Smooth muscle cell (in vitro differentiated cells): ENCODE results near the gene TSPAN18. TPM values are rescaled to one million over a fixed set of nuclear protein-coding genes. Genes with fewer than 3 reads are reported as not detected.
A peak's percentile ranks its signal among the peaks of the same experiment; 100 is the strongest.

ENCODE experiments used
- DNase-seq: peaks from one replicate; lab custom pipeline; 2025; ENCODE audit not compliant: unreplicated experiment; lab: John Stamatoyannopoulos, UW
- H2AFZ ChIP-seq: fragments of 200-600 bp; sonication (generic); 2 replicates; pipeline ENCODE4 v1.6.0; 2016; ENCODE audit warnings: antibody characterized with exemption, low read depth, mild to moderate bottlenecking
- H3F3A ChIP-seq: fragments of 200-600 bp; sonication (generic); 2 replicates; pipeline ENCODE4 v1.6.0; 2017; ENCODE audit warnings: antibody characterized with exemption, low read depth
- H3K27ac ChIP-seq: fragments of 200-600 bp; sonication (generic); 2 replicates; pipeline ENCODE4 v1.5.1; 2016; ENCODE audit warnings: low read depth, mild to moderate bottlenecking
- H3K27me3 ChIP-seq: fragments of 200-600 bp; sonication (generic); 2 replicates; pipeline ENCODE4 v1.6.1; 2016; ENCODE audit warnings: low read depth, mild to moderate bottlenecking
- H3K36me3 ChIP-seq: fragments of 200-600 bp; sonication (generic); 2 replicates; pipeline ENCODE4 v1.5.1; 2016; ENCODE audit warnings: low read depth
- H3K4me1 ChIP-seq: fragments of 200-600 bp; sonication (generic); 2 replicates; pipeline ENCODE4 v1.5.1; 2016; ENCODE audit warnings: low read depth
- H3K4me2 ChIP-seq: fragments of 200-600 bp; sonication (generic); 2 replicates; pipeline ENCODE4 v1.6.0; 2016; ENCODE audit warnings: mild to moderate bottlenecking
- H3K4me3 ChIP-seq: fragments of 200-600 bp; sonication (generic); 2 replicates; pipeline ENCODE4 v1.5.1; 2016; ENCODE audit warnings: mild to moderate bottlenecking
- H3K79me2 ChIP-seq: fragments of 200-600 bp; sonication (generic); 2 replicates; pipeline ENCODE4 v1.6.0; 2016; ENCODE audit warnings: low read depth, mild to moderate bottlenecking
- H3K9ac ChIP-seq: fragments of 200-600 bp; sonication (generic); 2 replicates; pipeline ENCODE4 v1.6.0; 2016; ENCODE audit warnings: low read depth
- H3K9me3 ChIP-seq: fragments of 200-600 bp; sonication (generic); replicated peaks from 2 replicates; pipeline ENCODE4 v1.5.1; 2016; ENCODE audit warnings: low read depth
- H4K20me1 ChIP-seq: fragments of 200-600 bp; sonication (generic); 2 replicates; pipeline ENCODE4 v1.6.0; 2016; ENCODE audit warnings: low read depth
- WGBS: methylation state at CpG from one replicate; pipeline ENCODE4 v1.1.7; 2016; ENCODE audit warnings: low lambda C conversion rate; 5-methylcytosine and 5-hydroxymethylcytosine counted together
- polyA plus RNA-seq: library from polyadenylated mRNA; unstranded; fragments of >200 nt; fragmentation: Nextera tagmentation; extraction: Ambion mirVana; gene quantifications from 2 replicates; pipeline ENCODE4 v1.2.1, GENCODE V29; 2016
- total RNA-seq: library from RNA; depleted of rRNA; stranded (reverse); fragments of >200 nt; gene quantifications from 2 replicates; pipeline ENCODE4 v1.2.3, GENCODE V29; 2014
- TF ChIP-seq, protein P1 (sequence below): fragments of 200-600 bp; sonication (generic); IDR thresholded peaks from 2 replicates; pipeline ENCODE4 v1.5.1; 2017; ENCODE audit warnings: borderline replicate concordance, mild to moderate bottlenecking, antibody characterized with exemption; ENCODE audit not compliant: insufficient read depth, poor library complexity, severe bottlenecking

Gene TSPAN18
- total and polyA plus RNA-seq, 2 experiments from 2014 or later, result 3.4 to 15.3 TPM

GRCh38 chr11:44952500-44953260 is 225.9 kb downstream of the TSPAN18 start:
- 45% methylated on average over 3 of the region's 3 CpGs for WGBS
- Histone ChIP-seq H2AFZ (no peak overlapping the region), H3K4me2 (no peak overlapping the region), H3K9ac (no peak overlapping the region), H3K9me3 (no peaks in the 10 kb centered on the region), H3K79me2 (no peaks in the 10 kb centered on the region), H3K4me3 (no peak overlapping the region), H3F3A (peaks cover 21% of the 10 kb centered on the region), H3K4me1 (peaks cover 5% of the 10 kb centered on the region), H3K36me3 (no peaks in the 10 kb centered on the region), H3K27ac (no peak overlapping the region), H4K20me1 (peaks cover 16% of the 10 kb centered on the region), H3K27me3 (peaks cover 14% of the 10 kb centered on the region)
- no peak for DNase-seq
- TF ChIP-seq, protein P1, sequence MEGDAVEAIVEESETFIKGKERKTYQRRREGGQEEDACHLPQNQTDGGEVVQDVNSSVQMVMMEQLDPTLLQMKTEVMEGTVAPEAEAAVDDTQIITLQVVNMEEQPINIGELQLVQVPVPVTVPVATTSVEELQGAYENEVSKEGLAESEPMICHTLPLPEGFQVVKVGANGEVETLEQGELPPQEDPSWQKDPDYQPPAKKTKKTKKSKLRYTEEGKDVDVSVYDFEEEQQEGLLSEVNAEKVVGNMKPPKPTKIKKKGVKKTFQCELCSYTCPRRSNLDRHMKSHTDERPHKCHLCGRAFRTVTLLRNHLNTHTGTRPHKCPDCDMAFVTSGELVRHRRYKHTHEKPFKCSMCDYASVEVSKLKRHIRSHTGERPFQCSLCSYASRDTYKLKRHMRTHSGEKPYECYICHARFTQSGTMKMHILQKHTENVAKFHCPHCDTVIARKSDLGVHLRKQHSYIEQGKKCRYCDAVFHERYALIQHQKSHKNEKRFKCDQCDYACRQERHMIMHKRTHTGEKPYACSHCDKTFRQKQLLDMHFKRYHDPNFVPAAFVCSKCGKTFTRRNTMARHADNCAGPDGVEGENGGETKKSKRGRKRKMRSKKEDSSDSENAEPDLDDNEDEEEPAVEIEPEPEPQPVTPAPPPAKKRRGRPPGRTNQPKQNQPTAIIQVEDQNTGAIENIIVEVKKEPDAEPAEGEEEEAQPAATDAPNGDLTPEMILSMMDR, result no peak

- Histone ChIP-seq H3K4me2 (no peak overlapping the region), H3K4me3 (no peak overlapping the region), H3K9ac (no peak overlapping the region), H3F3A (peaks cover 21% of the 10 kb centered on the region), H3K27me3 (peaks cover 17% of the 10 kb centered on the region), H3K4me1 (peaks cover 2% of the 10 kb centered on the region), H3K36me3 (no peaks in the 10 kb centered on the region), H3K9me3 (no peaks in the 10 kb centered on the region), H2AFZ (no peak overlapping the region), H3K27ac (no peak overlapping the region), H4K20me1 (peaks cover under 1% of the 10 kb centered on the region), H3K79me2 (no peaks in the 10 kb centered on the region)
- no peak for DNase-seq
- TF ChIP-seq, protein P1, result no peak
- WGBS, result 75% methylated on average over 12 of the region's 12 CpGs
These were observed 227.5 kb downstream of the TSPAN18 start for GRCh38 chr11:44954051-44954906.

- 43% methylated on average over 5 of the region's 5 CpGs for WGBS
These were observed 228.4 kb downstream of the TSPAN18 start for GRCh38 chr11:44955015-44955738.

More at GRCh38 chr11:44955015-44955738, 228.4 kb downstream of the TSPAN18 start:
- Histone ChIP-seq H2AFZ (no peak overlapping the region), H3K36me3 (no peaks in the 10 kb centered on the region), H3K4me2 (no peak overlapping the region), H3K9me3 (no peaks in the 10 kb centered on the region), H3K27me3 (peaks cover 17% of the 10 kb centered on the region), H3F3A (peaks cover 21% of the 10 kb centered on the region), H3K4me1 (peaks cover 2% of the 10 kb centered on the region), H3K4me3 (no peak overlapping the region), H3K9ac (no peak overlapping the region), H4K20me1 (no peaks in the 10 kb centered on the region), H3K27ac (no peak overlapping the region), H3K79me2 (no peaks in the 10 kb centered on the region)
- TF ChIP-seq, protein P1, result no peak
- DNase-seq, result peak; percentile 20
